Heart left ventricle (tissue), 16 donors: ENCODE data around the gene FOXN1. TPM values are rescaled to one million over a fixed set of nuclear protein-coding genes. Genes with fewer than 3 reads are reported as not detected.

Source experiments
- ATAC-seq, 4 donors: fragments of 200-7000 bp; cut with Tn5 transposase; one replicate each; pipeline ENCODE4 v1.9.1; 2020 to 2022; ENCODE audit warnings: moderate library complexity in 4 of 4, mild to moderate bottlenecking in 3 of 4, moderate number of reproducible peaks in 1 of 4
- DNase-seq, 5 donors: peaks; one replicate each; pipeline ENCODE4 v3.0.0-alpha.2; 2020
- H3K27ac ChIP-seq, 12 donors: fragments of 200-600 bp; sonication (generic) in 4 of 12; one replicate each; pipeline versions ENCODE4 v1.5.0 to v1.8.0; 2016 to 2022; ENCODE audit warnings: mild to moderate bottlenecking in 2 of 12
- H3K27me3 ChIP-seq, 9 donors: fragments of 200-600 bp; sonication (generic) in 2 of 9; one replicate each; pipeline versions ENCODE4 v1.5.1 to v1.8.0; 2016 to 2022; ENCODE audit warnings: mild to moderate bottlenecking in 3 of 9
- H3K36me3 ChIP-seq, 9 donors: fragments of 200-600 bp; sonication (generic) in 2 of 9; one replicate each; pipeline versions ENCODE4 v1.5.0 to v1.8.0; 2018 to 2022; ENCODE audit warnings: mild to moderate bottlenecking in 2 of 9
- H3K4me1 ChIP-seq, 12 donors: fragments of 200-600 bp; sonication (generic) in 4 of 12; one replicate each; pipeline versions ENCODE4 v1.5.0 to v1.8.0; 2016 to 2022; ENCODE audit warnings: mild to moderate bottlenecking in 3 of 12
- H3K4me3 ChIP-seq, 12 donors: fragments of 200-600 bp; sonication (generic) in 4 of 12; one replicate each; pipeline versions ENCODE4 v1.5.0 to v1.8.0; 2017 to 2022; ENCODE audit warnings: mild to moderate bottlenecking in 9 of 12, moderate library complexity in 4 of 12
- H3K9me3 ChIP-seq, 12 donors: fragments of 200-600 bp; sonication (generic) in 4 of 12; one replicate each; pipeline versions ENCODE4 v1.5.0 to v1.8.0; 2016 to 2022; ENCODE audit warnings: mild to moderate bottlenecking in 1 of 12
- POLR2A ChIP-seq, 2 donors: fragments of 450-650 bp; IDR thresholded peaks; one replicate each; pipeline ENCODE4 v1.6.1; 2017; ENCODE audit warnings: antibody characterized with exemption in 2 of 2, mild to moderate bottlenecking in 2 of 2, moderate library complexity in 2 of 2
- WGBS, 4 donors: extraction: QIAGEN DNeasy Blood & Tissue Kit in 2 of 4; methylation state at CpG; one replicate each; pipeline versions ENCODE4 v1.1.5 to v1.1.7; 2013 to 2018; 5-methylcytosine and 5-hydroxymethylcytosine counted together
- intact Hi-C, 10 donors: fragments of 100-400 bp; cut with DNase I; formaldehyde crosslinking; loops; one replicate each; pipeline versions ENCODE4 v1.11.1 to v1.14.2; 2022
- polyA plus RNA-seq, 2 donors: library from polyadenylated mRNA; stranded (reverse); fragments of 200-250 nt; gene quantifications; one replicate each; pipeline ENCODE4 v1.2.3, GENCODE V29; 2013
- total RNA-seq, 9 donors: library from RNA; depleted of rRNA in 2 of 9; stranded (reverse); fragments of >200 nt in 2 of 9; fragmentation: NEBNext Ultra II Directional in 3 of 9; extraction: Animal tissue kit (Norgen Biotek cat#: 25700) in 3 of 9; gene quantifications; one replicate each; pipeline versions ENCODE4 v1.1.0 to v1.2.4, GENCODE V29; 2016 to 2023
- TF ChIP-seq, protein P1 (sequence below), 12 donors: fragments of 200-600 bp; sonication (generic) in 4 of 12; IDR thresholded peaks; one replicate each; pipeline versions ENCODE4 v1.5.0 to v1.8.0; 2018 to 2022; ENCODE audit warnings: antibody characterized with exemption in 12 of 12, mild to moderate bottlenecking in 5 of 12
- donor health status: ischemic (EF 13 %, LVEDD 7.1; RV severe dilation, severe dysfunction).
- donor health status: healthy with polysubstance abuse.
- donor health status: DM: no; HTN: yes; CAD: no.
- donor health status: DM: no; HTN: no; CAD: no.
- donor health status: ischemic (EF 25% LVEDD 6.9; RV normal size, moderate dysfunction).
- donor health status: ischemic (EF 25% LVEDD 5.7; RV mildly dilated, moderate dysfunction).
- donor health status: healthy.
- donor health status: DM: yes; HTN: yes; CAD: no.
- donor health status: ischemic (EF 35%, LVEDD 5.7; RV mildly dilated, moderate dysfunction).
- donor health status: nonischemic (EF 11% LVEDD 7.7; RV severe dilation, severe dysfunction).
- donor health status: DM: yes; HTN: yes; CAD: no.
- donor health status: PGD.
- donor health status: ischemic (EF 29% LVEDD 5.4; RV normal size, mild dysfunction).
- donor health status: nonischemic (EF 23%, LVEDD 6.1; RV moderate dilation, normal function).

Gene FOXN1
- total and polyA plus RNA-seq, 11 donors: not detected

DNA sequence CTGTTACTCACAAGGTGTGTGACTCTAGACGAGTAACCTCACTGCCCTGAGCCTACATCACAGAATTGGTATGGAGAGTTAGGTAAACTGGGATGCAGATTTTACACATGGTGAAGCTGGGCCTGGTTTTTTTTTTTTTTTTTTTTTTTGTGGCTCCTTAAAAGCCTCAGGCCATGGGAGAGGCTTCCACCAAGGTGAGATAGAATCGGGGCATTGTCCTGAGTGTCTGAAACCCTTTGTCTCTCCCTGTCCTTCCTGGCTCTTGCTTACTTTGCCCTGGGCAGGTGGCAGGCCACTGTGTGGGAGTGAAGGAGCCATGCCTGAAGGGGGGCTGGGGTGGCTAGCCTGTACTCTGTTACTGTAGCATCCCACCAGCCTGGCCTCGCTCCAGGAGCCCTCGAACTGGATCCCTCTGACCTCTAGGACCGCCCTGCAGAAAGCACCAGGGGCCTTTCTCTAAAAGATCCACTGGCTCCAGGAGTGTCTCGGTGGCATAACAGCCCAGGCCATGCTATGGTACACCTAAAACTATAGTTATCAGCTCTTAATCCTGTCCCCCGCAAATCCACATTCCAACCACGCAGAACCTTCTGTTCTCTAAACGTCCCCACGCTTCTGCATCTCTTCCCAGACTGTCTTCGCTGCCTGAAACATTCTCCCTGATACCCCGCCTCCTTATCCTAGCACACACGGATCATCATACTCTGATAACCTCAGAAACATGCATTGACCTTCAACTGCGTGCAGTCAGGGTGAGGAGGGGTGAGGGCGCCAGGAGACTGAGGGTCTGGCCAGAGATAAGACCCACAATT, 34.4 kb upstream of the FOXN1 start:
- Histone ChIP-seq H3K36me3 (no peaks in the 10 kb centered on the region), H3K4me3 (no peak overlapping the region), H3K9me3 (no peaks in the 10 kb centered on the region), H3K27ac (no peak overlapping the region), H3K4me1 (peaks cover 0 to 10% (median 0%) of the 10 kb centered on the region in 12 donors), H3K27me3 (peaks cover 0 to 3% (median 0%) of the 10 kb centered on the region in 9 donors)
- DNase-seq (no peak), ATAC-seq (no peak)
- 49 to 55% (median 52%) methylated on average over 15 of the region's 15 CpGs for WGBS, 4 donors
- no peak for TF ChIP-seq POLR2A (IDR thresholded peaks at IDR 0.05)
- TF ChIP-seq, protein P1, sequence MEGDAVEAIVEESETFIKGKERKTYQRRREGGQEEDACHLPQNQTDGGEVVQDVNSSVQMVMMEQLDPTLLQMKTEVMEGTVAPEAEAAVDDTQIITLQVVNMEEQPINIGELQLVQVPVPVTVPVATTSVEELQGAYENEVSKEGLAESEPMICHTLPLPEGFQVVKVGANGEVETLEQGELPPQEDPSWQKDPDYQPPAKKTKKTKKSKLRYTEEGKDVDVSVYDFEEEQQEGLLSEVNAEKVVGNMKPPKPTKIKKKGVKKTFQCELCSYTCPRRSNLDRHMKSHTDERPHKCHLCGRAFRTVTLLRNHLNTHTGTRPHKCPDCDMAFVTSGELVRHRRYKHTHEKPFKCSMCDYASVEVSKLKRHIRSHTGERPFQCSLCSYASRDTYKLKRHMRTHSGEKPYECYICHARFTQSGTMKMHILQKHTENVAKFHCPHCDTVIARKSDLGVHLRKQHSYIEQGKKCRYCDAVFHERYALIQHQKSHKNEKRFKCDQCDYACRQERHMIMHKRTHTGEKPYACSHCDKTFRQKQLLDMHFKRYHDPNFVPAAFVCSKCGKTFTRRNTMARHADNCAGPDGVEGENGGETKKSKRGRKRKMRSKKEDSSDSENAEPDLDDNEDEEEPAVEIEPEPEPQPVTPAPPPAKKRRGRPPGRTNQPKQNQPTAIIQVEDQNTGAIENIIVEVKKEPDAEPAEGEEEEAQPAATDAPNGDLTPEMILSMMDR (IDR thresholded peaks at IDR 0.05): no peak
- intact Hi-C loops: loop anchor here in 1 of 10 donors (10.0 kb wide), 1 partner anchor 57 kb away; no protein-coding TSS in a partner anchor

DNA sequence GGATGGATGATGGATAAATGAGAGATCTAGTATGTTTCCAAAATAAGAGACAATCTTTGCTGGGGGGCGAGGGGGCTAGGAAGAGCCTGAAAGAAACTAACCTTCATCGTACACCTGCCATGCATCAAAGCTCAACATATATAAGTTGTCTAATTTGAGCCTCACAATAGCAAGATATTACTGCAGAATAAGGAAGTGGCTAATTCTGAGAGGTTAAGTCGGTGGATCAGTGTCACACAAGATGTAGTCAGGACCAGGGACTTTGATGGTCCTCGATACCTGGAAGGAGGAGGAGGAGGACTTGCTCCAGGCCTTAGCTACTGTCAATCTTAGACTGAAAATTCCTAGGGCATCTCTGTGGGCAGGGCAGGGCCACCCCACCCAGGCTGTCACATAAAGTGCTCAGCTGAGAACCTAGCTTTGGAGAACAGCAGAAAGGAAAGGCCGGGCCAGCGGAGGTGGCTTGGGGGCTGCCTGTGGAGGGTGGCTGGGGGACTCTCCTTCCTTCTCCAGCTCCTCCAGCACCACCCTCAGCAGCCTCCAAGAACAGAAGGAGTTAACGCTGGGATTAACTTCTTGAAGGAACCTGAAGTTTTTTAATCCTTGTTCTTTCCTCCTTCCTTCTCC, 33.2 kb upstream of the FOXN1 start:
- no peak overlapping the region for H3K4me3 ChIP-seq
- no peaks in the 10 kb centered on the region for H3K4me1 ChIP-seq
- no peak overlapping the region for H3K27ac ChIP-seq
- TF ChIP-seq, protein P1 (IDR thresholded peaks at IDR 0.05): no peak
- no peak for TF ChIP-seq POLR2A (IDR thresholded peaks at IDR 0.05)
- no peaks in the 10 kb centered on the region for H3K36me3 ChIP-seq
- intact Hi-C loops: loop anchor here in 1 of 10 donors (10.0 kb wide), 1 partner anchor 58 kb away; no protein-coding TSS in a partner anchor
- H3K9me3 ChIP-seq: no peaks in the 10 kb centered on the region
- WGBS, 4 donors: 86 to 91% (median 90%) methylated on average over 7 of the region's 7 CpGs
- no peaks in the 10 kb centered on the region for H3K27me3 ChIP-seq
- ATAC-seq (no peak), DNase-seq (no peak)

DNA sequence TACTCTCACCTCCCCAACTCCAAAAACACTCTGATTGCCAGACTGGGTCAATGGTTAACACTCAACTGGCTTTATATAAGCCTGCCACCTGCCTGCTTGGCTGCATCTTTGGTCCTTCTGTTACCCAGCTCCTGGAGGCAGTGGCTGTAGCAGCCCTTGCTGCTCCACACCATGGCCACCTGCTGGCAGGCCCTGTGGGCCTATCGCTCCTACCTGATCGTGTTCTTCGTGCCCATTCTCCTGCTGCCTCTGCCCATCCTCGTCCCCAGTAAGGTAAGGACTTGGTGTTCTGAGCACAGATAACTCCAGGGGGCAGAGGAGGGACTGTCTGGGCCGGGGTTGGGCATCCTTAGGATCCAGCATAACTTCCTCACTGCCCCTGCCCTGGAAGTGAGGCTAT, 32.6 kb upstream of the FOXN1 start, which contains the start of gene SLC13A2:
SLC13A2 (plus strand) TSS at position 103 of the 400 bp plus-strand sequence; CDS start at position 172, 69 bp downstream.
- no peak within 1 kb of the TSS for H3K4me3 ChIP-seq
- no peaks in the 10 kb centered on the region for H3K9me3 ChIP-seq
- 74 to 83% (median 77%) methylated on average over 3 to 5 of the region's 5 CpGs for WGBS, 4 donors
- no peaks in the 10 kb centered on the region for H3K4me1 ChIP-seq
- ATAC-seq (no peak), DNase-seq (no peak)
- H3K27me3 ChIP-seq: no peaks in the 10 kb centered on the region
- TF ChIP-seq POLR2A (IDR thresholded peaks at IDR 0.05): no peak
- TF ChIP-seq, protein P1 (IDR thresholded peaks at IDR 0.05): no peak
- no peak within 1 kb of the TSS for H3K27ac ChIP-seq
- H3K36me3 ChIP-seq: no peaks in the 10 kb centered on the region
- intact Hi-C loops: loop anchor here in 1 of 10 donors (10.0 kb wide), 1 partner anchor 59 kb away; no protein-coding TSS in a partner anchor

DNA sequence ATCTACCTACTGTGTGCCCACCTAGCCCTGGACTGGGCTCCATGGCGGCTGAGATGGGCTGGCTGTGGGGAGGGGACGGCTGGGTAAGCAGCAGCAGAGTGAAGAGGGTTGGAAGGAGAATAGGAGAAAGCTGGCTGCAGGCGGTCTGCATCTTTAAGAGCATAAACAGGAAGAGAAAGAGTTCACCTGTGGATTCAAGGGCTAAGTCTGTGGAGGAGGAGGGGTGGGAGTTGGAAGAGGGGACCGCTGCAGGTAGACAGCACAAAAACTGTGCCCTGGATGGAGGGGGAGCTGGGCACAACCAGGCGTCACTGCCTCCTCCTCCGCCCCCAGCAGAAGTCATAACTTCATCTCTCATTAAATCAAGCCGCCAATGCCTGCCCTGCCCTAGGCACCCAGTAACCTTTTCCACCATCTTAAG, 32.0 kb upstream of the FOXN1 start:
- Histone ChIP-seq H3K27ac (no peak overlapping the region), H3K9me3 (no peaks in the 10 kb centered on the region), H3K36me3 (no peaks in the 10 kb centered on the region), H3K4me1 (no peaks in the 10 kb centered on the region), H3K4me3 (no peak overlapping the region), H3K27me3 (no peaks in the 10 kb centered on the region)
- intact Hi-C loops: loop anchor here in 1 of 10 donors (10.0 kb wide), 1 partner anchor 59 kb away; no protein-coding TSS in a partner anchor
- 81 to 84% (median 82%) methylated on average over 7 of the region's 7 CpGs for WGBS, 4 donors
- ATAC-seq (no peak), DNase-seq (no peak)
- TF ChIP-seq, protein P1 (IDR thresholded peaks at IDR 0.05): no peak
- TF ChIP-seq POLR2A (IDR thresholded peaks at IDR 0.05): no peak
